GM19099 (cell line): Measurements from ENCODE around the gene GNGT1.

Experiments used
- POLR2A ChIP-seq: IDR thresholded peaks from 3 replicates; pipeline ENCODE4 v1.6.1; 2011; ENCODE audit warnings: low read depth; ENCODE audit not compliant: insufficient read length; ENCODE audit errors: extremely low read depth

The GNGT1 gene

DNA sequence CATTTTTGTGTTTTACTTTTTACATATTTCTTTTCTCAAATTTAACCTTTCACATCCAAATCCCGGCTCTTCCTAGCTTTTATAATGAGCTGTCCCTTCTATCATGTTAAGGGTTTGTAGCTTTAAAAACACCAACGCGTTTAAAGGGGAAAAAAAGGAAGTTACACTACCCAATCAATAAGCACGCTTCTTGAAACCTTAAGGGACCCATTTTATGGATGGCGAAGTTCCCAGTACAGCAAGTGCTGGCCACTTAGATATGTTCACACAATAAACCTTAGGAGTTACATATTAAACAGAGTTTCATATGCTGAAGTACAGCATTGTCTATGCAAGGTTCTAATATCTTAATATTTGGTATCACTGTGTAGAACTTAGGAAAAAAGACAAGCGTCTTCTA is 16.9 kb downstream of the GNGT1 start:
- no peak for TF ChIP-seq POLR2A

- no peak for TF ChIP-seq POLR2A
Measured at GRCh38 chr7:93923942-93924341, 17.6 kb downstream of the GNGT1 start.

DNA sequence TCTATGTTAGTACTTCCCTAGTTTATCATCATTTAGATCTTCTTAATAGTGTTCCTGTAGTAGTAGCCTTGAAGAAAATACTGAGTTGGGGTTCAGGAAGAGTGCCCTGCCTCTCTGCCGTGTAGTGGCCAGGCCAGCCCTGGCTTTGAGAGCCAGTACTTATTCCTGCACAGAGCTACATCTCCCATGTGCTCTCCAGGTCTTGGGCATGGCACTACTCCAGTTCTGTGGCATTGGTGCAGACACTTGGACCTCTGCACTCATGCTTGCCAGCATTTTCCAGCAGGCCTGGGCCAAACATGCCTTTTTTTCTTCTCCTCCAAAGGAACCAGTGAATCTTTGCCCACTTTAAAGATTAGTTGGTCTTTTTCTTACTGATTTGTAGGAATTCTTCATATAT is 20.4 kb downstream of the GNGT1 start:
- no peak for TF ChIP-seq POLR2A

DNA sequence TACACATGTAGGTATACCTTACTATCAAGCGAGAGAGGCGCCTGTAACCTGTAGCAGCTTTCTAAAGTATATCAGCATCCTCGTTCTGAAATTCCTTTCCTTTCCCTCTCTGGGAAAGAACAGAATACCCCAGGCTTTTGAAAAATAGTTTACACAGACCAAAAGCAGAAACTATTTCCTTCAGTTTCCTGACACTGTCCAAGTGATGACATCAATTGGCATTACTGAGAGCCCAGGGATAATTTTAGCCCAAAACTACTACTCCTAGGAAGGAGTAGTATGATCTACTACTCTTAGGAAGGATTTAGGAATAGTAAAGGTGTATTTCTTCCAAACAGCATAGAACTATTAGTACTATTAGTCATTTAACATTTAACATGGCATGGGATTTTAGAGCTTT is 21.2 kb downstream of the GNGT1 start:
- no peak for TF ChIP-seq POLR2A

DNA sequence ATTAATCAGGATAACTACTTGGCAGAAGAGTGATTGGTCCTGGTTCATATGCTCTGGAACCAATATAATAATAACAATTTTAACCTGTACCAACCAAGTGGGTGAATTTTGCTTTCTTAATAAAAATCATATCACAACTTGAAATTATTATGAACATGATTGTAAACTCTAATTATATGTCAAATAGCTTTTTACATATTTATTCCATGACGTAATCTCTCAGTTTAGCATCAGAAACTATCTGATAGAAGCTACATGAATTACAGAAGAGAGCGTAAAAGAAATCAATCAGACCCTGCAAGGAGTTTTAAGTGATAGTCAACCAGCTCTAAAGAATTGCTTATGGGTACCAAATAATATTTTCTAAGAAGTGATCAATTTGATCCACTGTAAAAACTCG is 25.3 kb downstream of the GNGT1 start:
- no peak for TF ChIP-seq POLR2A

GRCh38 chr7:93933156-93933555 is 26.8 kb downstream of the GNGT1 start:
- TF ChIP-seq POLR2A: no peak

DNA sequence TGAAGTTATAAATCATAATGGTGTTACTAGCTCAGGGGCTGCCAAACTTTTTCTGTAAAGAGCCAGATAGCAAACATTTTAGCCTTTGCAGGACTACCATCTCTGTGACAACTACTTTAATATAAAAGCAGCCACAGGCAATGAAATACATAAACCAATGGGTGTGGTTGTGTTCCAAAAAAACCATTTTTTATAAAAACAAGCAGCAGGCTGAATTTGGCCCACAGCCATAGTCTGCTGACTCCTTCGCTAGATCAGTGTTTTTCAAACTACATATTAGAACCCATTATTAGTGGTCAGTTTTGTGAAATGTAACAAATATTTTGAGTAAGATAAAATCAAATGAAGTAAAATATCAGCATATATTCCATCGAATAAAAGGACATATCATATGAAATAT is 28.7 kb downstream of the GNGT1 start:
- no peak for TF ChIP-seq POLR2A

DNA sequence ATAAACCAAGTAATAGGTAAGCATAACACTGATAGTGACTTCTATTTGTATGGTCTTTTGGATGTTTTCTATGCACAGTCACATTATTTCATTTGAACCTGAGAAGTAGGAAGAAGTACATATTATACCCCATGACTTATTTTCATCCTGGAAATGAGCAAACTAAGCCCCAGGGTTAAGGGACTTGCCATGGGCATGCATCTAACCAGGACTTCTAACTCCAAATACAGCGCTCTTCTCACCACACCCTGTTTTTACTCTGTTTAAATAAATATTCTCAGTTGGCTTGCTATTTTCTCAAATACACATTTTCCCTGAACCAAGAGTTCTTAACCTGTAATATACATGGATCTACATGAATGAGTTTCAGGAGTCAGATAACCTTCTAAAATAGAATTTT is 31.5 kb downstream of the GNGT1 start:
- TF ChIP-seq POLR2A: no peak

DNA sequence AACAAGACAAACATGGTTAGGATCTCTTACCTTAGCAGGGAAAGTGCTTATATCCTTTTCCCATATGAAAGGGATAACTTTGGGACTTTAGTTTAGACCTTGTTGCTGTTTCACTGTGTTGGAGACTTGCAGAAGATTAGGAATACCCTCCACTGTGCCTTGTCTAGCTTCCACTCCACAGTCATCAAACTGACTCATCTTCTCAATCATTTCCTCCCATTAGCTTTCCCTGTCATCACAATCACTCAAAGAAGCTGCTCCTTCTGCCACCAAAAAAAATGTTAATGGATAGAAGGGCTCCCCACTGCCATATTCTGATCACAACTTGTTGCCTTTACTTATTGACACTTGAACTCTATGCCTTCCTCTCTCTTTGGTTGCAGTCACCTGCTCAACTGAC is 31.9 kb downstream of the GNGT1 start:
- no peak for TF ChIP-seq POLR2A

GRCh38 chr7:93941945-93942344 is 35.6 kb downstream of the GNGT1 start:
- no peak for TF ChIP-seq POLR2A

DNA sequence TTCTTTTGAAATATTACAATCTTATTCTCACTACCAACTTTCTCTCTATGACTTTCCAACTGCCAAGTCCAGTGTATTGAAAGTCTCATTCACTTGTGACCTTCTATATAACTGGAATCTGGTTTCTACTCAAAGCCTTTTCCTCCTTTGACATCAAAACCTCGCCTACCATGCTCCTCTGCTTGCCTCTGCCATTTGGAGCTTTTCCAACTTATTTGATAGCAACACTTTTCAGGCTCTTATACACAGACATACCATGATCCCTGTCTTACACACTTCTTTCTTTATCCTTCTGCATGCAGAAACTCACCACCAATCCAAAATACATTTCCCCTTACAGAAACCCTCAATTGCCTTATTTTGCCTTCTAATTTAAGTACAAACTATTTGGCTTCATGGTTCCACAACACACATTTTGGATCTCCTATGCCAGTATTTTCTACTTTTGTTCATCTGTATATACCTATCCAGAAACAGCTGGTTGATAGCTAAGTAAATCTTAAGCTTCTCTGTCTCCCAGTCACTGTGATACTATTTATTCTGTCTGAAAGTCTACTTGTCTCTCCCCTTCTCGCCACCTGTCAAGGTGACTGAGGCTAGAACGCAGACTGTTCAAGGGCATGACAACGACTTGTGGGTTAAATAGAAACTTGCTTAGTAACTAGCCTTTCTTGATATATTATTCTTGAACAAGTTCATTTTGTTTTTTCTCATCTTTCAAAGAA is 37.6 kb downstream of the GNGT1 start:
- no peak for TF ChIP-seq POLR2A

DNA sequence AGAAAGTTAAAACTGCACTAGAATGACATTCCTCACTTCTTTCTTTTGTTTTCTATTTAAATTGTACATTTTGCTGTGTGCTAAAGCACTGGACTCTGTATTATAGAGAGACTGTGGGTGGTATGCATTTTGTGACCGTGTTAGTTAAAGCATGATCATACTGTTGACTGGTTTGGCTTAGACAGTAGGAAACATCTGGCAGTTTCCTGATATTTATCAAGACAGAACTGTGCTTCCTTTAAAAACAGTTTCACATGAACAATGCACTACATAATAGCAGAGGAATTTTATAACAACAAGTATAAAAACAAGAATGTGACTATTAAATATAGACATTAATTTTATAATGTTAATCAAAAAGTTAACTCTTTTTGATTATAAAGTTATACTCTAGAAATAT is 38.3 kb downstream of the GNGT1 start:
- no peak for TF ChIP-seq POLR2A

GRCh38 chr7:93945083-93945482 is 38.7 kb downstream of the GNGT1 start:
- no peak for TF ChIP-seq POLR2A

DNA sequence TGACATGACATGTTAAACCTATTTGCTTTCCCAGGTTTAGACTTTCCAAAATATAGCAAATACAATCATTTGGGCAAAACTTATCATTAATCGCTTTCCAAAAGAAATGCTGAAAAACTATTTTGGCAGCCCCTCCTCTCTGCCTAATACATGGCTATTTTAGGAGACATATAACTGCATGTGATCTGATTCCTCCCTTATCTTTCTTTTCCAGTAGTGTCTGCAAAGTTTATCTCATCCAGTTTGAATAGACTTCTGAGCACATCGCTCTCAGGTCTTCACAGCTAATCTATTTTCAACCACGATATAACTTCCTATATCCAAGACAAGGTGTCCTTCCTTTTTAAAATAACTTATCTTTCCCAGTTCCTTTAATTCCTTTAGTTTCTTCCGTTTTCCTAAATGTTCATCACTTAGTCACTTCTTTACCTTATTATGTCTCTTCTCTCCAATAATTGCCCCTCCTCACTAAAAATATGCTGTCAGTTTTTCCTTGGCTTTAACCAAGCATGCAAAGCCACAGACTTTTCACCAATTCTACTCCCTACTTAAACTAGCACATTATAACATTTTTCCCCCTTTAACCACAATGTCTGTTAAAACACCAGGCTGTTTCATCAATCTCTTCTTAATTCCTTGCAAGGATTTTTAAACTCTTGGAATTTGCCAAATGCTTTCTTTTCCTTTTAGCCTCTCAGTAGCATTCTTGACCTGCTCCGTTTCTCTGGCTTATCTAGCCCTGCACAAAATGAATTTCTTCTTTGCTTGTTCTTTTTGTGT is 39.6 kb downstream of the GNGT1 start:
- no peak for TF ChIP-seq POLR2A

- TF ChIP-seq POLR2A: no peak
Measured at GRCh38 chr7:93948106-93948505, 41.7 kb downstream of the GNGT1 start.

GRCh38 chr7:93948873-93949272 is 42.5 kb downstream of the GNGT1 start:
- no peak for TF ChIP-seq POLR2A

DNA sequence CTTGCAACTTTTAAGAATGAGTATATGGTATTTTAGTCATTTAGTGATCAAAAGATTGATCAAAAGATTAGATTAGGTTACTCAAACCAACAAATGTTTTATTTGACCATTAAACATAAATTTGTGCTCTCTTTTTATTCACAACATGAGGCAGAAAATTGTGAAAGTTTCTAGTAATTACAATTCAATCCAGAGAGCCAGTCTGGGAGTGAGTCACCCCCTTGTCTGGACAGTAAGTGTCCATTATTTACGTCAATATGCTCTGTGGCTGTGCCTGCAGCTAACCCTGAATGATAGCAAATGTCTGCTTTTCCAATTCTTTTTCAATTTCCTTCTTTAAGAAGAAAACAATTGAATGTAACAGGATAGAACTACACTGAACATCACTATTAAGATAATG is 43.1 kb downstream of the GNGT1 start:
- TF ChIP-seq POLR2A: no peak

GRCh38 chr7:93955304-93955703 is 48.9 kb downstream of the GNGT1 start:
- no peak for TF ChIP-seq POLR2A
